ENCODE data around the gene MAPRE3. TPM values are rescaled to one million over a fixed set of nuclear protein-coding genes. Genes with fewer than 3 reads are reported as not detected.
A peak's percentile ranks its signal among the peaks of the same experiment; 100 is the strongest.

Gene MAPRE3
- total and polyA plus RNA-seq, 9 of the 15 experiments (the other 6 are each of a cell fraction or from before 2014, with no cell fraction given): 0.70 to 43.2 (median 12.6) TPM

- TF ChIP-seq ATF2 (CRISPR knock-in tag; IDR thresholded peaks at IDR 0.05) (no peak), GTF2F1 (IDR thresholded peaks at IDR 0.05; ENCODE audit: low read depth, low read length) (no peak), POLR2B (IDR thresholded peaks at IDR 0.05; ENCODE audit: low read depth, partially characterized antibody) (peak; percentile 69), RFX5 (IDR thresholded peaks at IDR 0.05; ENCODE audit: low read depth, low read length) (no peak), JUND (IDR thresholded peaks at IDR 0.05; ENCODE audit: borderline replicate concordance, low read depth, low read length) (peak; percentile 37; the same call in 1 of the 2 replicates), JUND (tag; IDR thresholded peaks at IDR 0.05; ENCODE audit: borderline replicate concordance, low read depth, low read length) (no peak; the same call in 2 of the 3 replicates), ZNF175 (CRISPR knock-in tag; IDR thresholded peaks at IDR 0.05; ENCODE audit: low read depth) (no peak), XRCC3 (IDR thresholded peaks at IDR 0.05) (no peak), RBFOX2 (IDR thresholded peaks at IDR 0.05; ENCODE audit: low read depth, low read length) (peak; percentile 55), PCBP1 (IDR thresholded peaks at IDR 0.05; ENCODE audit: low read depth, low read length, poor library complexity, severe bottlenecking) (no peak), ZNF280B (CRISPR knock-in tag; IDR thresholded peaks at IDR 0.05) (no peak), THAP7 (CRISPR knock-in tag; IDR thresholded peaks at IDR 0.05) (0 out of 2 replicates have a peak, but pooled peaks have one; percentile 45), EP400 (IDR thresholded peaks at IDR 0.05) (no peak), VEZF1 (CRISPR knock-in tag; IDR thresholded peaks at IDR 0.05) (0 out of 2 replicates have a peak, but pooled peaks have one; percentile 14), HEY1 (CRISPR knock-in tag; IDR thresholded peaks at IDR 0.05; ENCODE audit: borderline replicate concordance) (peak; percentile 87), SMARCE1 (IDR thresholded peaks at IDR 0.05) (0 out of 2 replicates have a peak, but pooled peaks have one; percentile 12), HDAC3 (IDR thresholded peaks at IDR 0.05; ENCODE audit: borderline replicate concordance, partially characterized antibody) (no peak), MTA1 (IDR thresholded peaks at IDR 0.05; ENCODE audit: borderline replicate concordance) (peak; percentile 21; the same call in 1 of the 2 replicates), MNT (conservative IDR thresholded peaks at IDR 0.05) (peak; percentile 33 to 56; a peak in 1 of 4 replicates), MAZ (CRISPR knock-in tag; conservative IDR thresholded peaks at IDR 0.05 in 1 of 2, IDR thresholded peaks at IDR 0.05 in 1 of 2) (no peak; a peak in 1 of 4 replicates)
These were observed 80.0 kb downstream of the MAPRE3 start (continued) for GRCh38 chr2:27050281-27050995.

Measured in K562 (cell line).